Stomach (tissue), 9 donors: ENCODE measurements around the gene SLC16A8. TPM values are rescaled to one million over a fixed set of nuclear protein-coding genes. Genes with fewer than 3 reads are reported as not detected.

Experiments
- DNase-seq, 2 donors: peaks; one replicate each; pipeline versions ENCODE4 v3.0.0 to v3.0.0-alpha.2; 2013 to 2019
- H3K27ac ChIP-seq, 5 donors: fragments of 200-600 bp in 4 of 5; sonication (generic) in 4 of 5; one replicate each; pipeline ENCODE4 v1.5.1; 2013 to 2019; ENCODE audit warnings: mild to moderate bottlenecking in 1 of 5, moderate library complexity in 1 of 5
- H3K27me3 ChIP-seq, 3 donors: fragments of 200-600 bp; sonication (generic); one replicate each; pipeline ENCODE4 v1.5.1; 2017 to 2019; ENCODE audit warnings: mixed run types in 1 of 3
- H3K36me3 ChIP-seq, 4 donors: fragments of 200-600 bp; sonication (generic); 1 replicate in 3 of 4; 2 replicates in 1 of 4; pipeline ENCODE4 v1.5.1; 2016 to 2019
- H3K4me1 ChIP-seq, 4 donors: fragments of 200-600 bp; sonication (generic); one replicate each; pipeline ENCODE4 v1.5.1; 2016 to 2019
- H3K4me3 ChIP-seq, 4 donors: fragments of 200-600 bp; sonication (generic) in 3 of 4; one replicate each; pipeline ENCODE4 v1.5.1; 2016 to 2019; ENCODE audit warnings: mild to moderate bottlenecking in 1 of 4
- H3K9me3 ChIP-seq, 4 donors: fragments of 200-600 bp; sonication (generic); one replicate each; pipeline ENCODE4 v1.5.1; 2016 to 2019
- CTCF ChIP-seq, 7 experiments: fragments of 450-650 bp in 4 of 7; fragments of 200-600 bp in 3 of 7; sonication (generic) in 3 of 7; IDR thresholded peaks; one replicate each; pipeline ENCODE4 v1.5.1; 2016 to 2019; ENCODE audit warnings: antibody characterized with exemption in 7 of 7, control low read depth in 2 of 7, mild to moderate bottlenecking in 1 of 7
- EP300 ChIP-seq: sonication (generic); formaldehyde crosslinking; IDR thresholded peaks from one replicate; pipeline ENCODE4 v1.6.1; 2017; ENCODE audit warnings: antibody characterized with exemption
- POLR2A ChIP-seq, 4 donors: fragments of 450-650 bp; IDR thresholded peaks; one replicate each; pipeline ENCODE4 v1.6.1; 2016; ENCODE audit warnings: antibody characterized with exemption in 4 of 4, control low read depth in 2 of 4, mild to moderate bottlenecking in 1 of 4, moderate library complexity in 1 of 4
- POLR2AphosphoS5 ChIP-seq, 3 donors: sonication (generic); formaldehyde crosslinking; IDR thresholded peaks; one replicate each; pipeline ENCODE4 v1.6.1; 2016; ENCODE audit warnings: antibody characterized with exemption in 3 of 3
- WGBS, 5 donors: extraction: QIAGEN DNeasy Blood & Tissue Kit in 3 of 5; methylation state at CpG; one replicate each; pipeline versions ENCODE4 v1.1.5 to v1.1.7; 2013 to 2018; 5-methylcytosine and 5-hydroxymethylcytosine counted together
- intact Hi-C: fragments of 100-400 bp; cut with DNase I; formaldehyde crosslinking; loops from one replicate; pipeline ENCODE4 v1.15.1; 2023; ENCODE audit warnings: low total_unique reads
- polyA plus RNA-seq, 3 donors: library from polyadenylated mRNA; stranded (reverse); fragments of 200-250 nt; gene quantifications; one replicate each; pipeline ENCODE4 v1.2.3, GENCODE V29; 2013
- total RNA-seq, 5 donors: library from RNA; depleted of rRNA; stranded (reverse); fragments of >200 nt; gene quantifications; one replicate each; pipeline versions ENCODE4 v1.1.0 to v1.2.3, GENCODE V29; 2014 to 2016
- donor health status: healthy with polysubstance abuse.
- donor health status: Bipolar disorder and iron deficiency.
- donor health status: healthy.

SLC16A8 gene
- total and polyA plus RNA-seq, 8 donors, result 0.48 TPM; not detected in 7

- no peak for TF ChIP-seq CTCF (IDR thresholded peaks at IDR 0.05)
- TF ChIP-seq POLR2AphosphoS5 (IDR thresholded peaks at IDR 0.05), result peak in 1 of 3 donors; percentile 4
- no peak for TF ChIP-seq POLR2A (IDR thresholded peaks at IDR 0.05)
- no peaks in the 10 kb centered on the region for H3K27me3 ChIP-seq
- peaks cover 14 to 26% (median 25%) of the 10 kb centered on the region in 4 donors for H3K4me1 ChIP-seq
- DNase-seq, result peak in 1 of 2 donors; percentile 51
- H3K4me3 ChIP-seq, result no peak overlapping the region
- intact Hi-C loops, result no loop called here
- no peaks in the 10 kb centered on the region for H3K36me3 ChIP-seq
- 82 to 94% (median 89%) methylated on average over 18 to 19 of the region's 19 CpGs for WGBS, 5 donors
- H3K9me3 ChIP-seq, result no peaks in the 10 kb centered on the region
- H3K27ac ChIP-seq, result peak overlapping the region in 2 of 5 donors; percentile 59 to 67
Observed at GRCh38 chr22:38032681-38033521, 51.1 kb downstream of the SLC16A8 start.

DNA sequence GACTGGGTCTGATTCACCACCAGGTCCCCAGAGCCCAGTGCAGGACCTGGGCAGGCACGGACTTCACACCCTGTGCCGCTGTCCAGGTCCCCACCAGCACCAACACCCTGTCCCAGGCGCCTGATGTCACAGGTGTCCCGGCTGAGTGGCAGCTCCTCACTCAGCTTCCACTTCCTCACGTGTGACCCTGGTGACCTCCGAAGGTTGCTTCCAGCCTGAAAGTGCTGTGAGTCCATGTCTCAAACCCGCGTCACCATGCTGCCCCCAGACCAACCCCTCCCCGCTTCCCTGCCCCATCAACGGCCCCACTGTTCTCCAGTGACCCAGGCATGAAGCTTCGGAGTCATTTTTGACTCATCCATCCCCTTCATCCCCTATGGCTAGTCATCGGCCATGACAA lies 52.5 kb downstream of the SLC16A8 start:
- intact Hi-C loops, result no loop called here

DNA sequence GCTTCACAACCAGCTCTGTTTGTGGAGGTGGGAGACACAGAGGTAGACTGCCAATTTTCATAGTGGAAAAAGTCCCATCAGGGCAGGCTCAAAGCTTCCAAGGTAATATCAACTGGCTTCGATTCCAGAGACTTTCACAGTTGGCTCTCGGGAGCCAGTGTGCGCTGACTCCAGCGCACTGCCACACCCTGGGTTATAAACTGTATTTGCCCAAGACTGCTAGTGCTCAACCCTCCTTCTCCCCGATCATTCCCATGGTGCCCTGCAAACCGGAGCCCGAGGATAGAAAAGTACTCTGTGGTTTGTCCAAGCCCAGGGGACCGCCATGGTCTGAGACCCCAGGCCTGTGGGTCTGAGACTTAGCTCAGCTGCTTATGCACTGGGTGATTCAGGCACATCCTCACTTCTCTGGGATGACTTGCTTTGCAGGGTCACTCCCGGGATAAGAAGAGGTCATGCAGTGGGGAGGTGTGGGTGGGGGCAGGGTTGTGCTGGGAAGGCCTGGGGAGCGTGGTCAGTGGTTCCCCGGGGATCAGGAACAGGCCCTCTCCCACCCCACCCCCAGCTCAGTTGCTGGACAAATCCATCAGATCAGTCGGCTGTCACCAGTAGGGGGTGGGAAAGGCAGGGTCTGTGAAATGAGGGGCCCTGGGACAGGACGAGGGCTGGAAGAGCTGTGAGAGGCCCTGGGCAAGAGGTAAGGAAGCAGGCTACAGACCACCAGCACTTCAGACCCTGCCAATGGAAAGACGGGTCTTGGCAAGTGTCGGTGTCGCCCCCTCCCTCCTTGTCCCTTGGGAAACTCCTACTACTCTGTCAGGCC lies 53.5 kb downstream of the SLC16A8 start:
- intact Hi-C loops, result no loop called here
- Histone ChIP-seq H3K4me3 (no peak overlapping the region), H3K4me1 (peaks cover 14 to 26% (median 25%) of the 10 kb centered on the region in 4 donors), H3K36me3 (no peaks in the 10 kb centered on the region), H3K9me3 (no peaks in the 10 kb centered on the region), H3K27ac (peak overlapping the region in 1 of 5 donors; percentile 42), H3K27me3 (no peaks in the 10 kb centered on the region)
- 45 to 71% (median 58%) methylated on average over 13 to 16 of the region's 16 CpGs for WGBS, 5 donors
- TF ChIP-seq POLR2A (IDR thresholded peaks at IDR 0.05) (no peak), CTCF (IDR thresholded peaks at IDR 0.05) (no peak), EP300 (no peak)
- DNase-seq, result peak in 1 of 2 donors; percentile 66

More for the DNA sequence above, 52.5 kb downstream of the SLC16A8 start:
- H3K9me3 ChIP-seq, result no peaks in the 10 kb centered on the region
- H3K4me3 ChIP-seq, result no peak overlapping the region
- H3K27ac ChIP-seq, result no peak overlapping the region
- DNase-seq, result peak in 1 of 2 donors; percentile 14
- peaks cover 14 to 26% (median 25%) of the 10 kb centered on the region in 4 donors for H3K4me1 ChIP-seq
- H3K27me3 ChIP-seq, result no peaks in the 10 kb centered on the region
- no peaks in the 10 kb centered on the region for H3K36me3 ChIP-seq
- TF ChIP-seq CTCF (IDR thresholded peaks at IDR 0.05) (no peak), POLR2A (IDR thresholded peaks at IDR 0.05) (no peak), EP300 (no peak), POLR2AphosphoS5 (IDR thresholded peaks at IDR 0.05) (no peak)
- WGBS, 5 donors, result 80 to 94% (median 89%) methylated on average over 10 to 12 of the region's 12 CpGs

GRCh38 chr22:38029901-38030300 lies 54.1 kb downstream of the SLC16A8 start:
- H3K9me3 ChIP-seq, result no peaks in the 10 kb centered on the region
- H3K36me3 ChIP-seq, result no peaks in the 10 kb centered on the region
- peak in 1 of 2 donors; percentile 14 for DNase-seq
- intact Hi-C loops, result no loop called here
- 67 to 75% (median 70%) methylated on average over 5 of the region's 5 CpGs for WGBS, 5 donors
- TF ChIP-seq EP300, result no peak
- no peak for TF ChIP-seq CTCF (IDR thresholded peaks at IDR 0.05)
- no peak for TF ChIP-seq POLR2AphosphoS5 (IDR thresholded peaks at IDR 0.05)
- no peak for TF ChIP-seq POLR2A (IDR thresholded peaks at IDR 0.05)
- peak overlapping the region in 1 of 5 donors; percentile 42 for H3K27ac ChIP-seq
- H3K4me3 ChIP-seq, result no peak overlapping the region
- H3K27me3 ChIP-seq, result no peaks in the 10 kb centered on the region
- H3K4me1 ChIP-seq, result peaks cover 13 to 24% (median 24%) of the 10 kb centered on the region in 4 donors
